Subcutaneous abdominal adipose tissue (tissue), 5 donors: ENCODE measurements around the gene DCP1A.
A peak's percentile ranks its signal among the peaks of the same experiment; 100 is the strongest.
"Not testable (repeated sequence)": the region's sequence is repeated elsewhere in the genome, so short reads cannot be mapped to it uniquely, and the experiment has no call there.

Source experiments
- H3K27ac ChIP-seq: one replicate; pipeline ENCODE4 v1.7.0; 2013; ENCODE audit warnings: low read depth, mild to moderate bottlenecking, inconsistent platforms, low read length, moderate library complexity
- H3K27me3 ChIP-seq, 5 donors: one replicate each; pipeline ENCODE4 v1.7.0; 2013; ENCODE audit warnings: low read length in 5 of 5, inconsistent platforms in 1 of 5; ENCODE audit not compliant: control insufficient read depth in 5 of 5, insufficient read depth in 4 of 5
- H3K36me3 ChIP-seq, 5 donors: one replicate each; pipeline ENCODE4 v1.7.0; 2013; ENCODE audit warnings: low read length in 5 of 5; ENCODE audit not compliant: control insufficient read depth in 5 of 5, insufficient read depth in 5 of 5
- H3K4me1 ChIP-seq, 5 donors: one replicate each; pipeline ENCODE4 v1.7.0; 2013; ENCODE audit warnings: low read length in 5 of 5, mild to moderate bottlenecking in 3 of 5, moderate library complexity in 1 of 5; ENCODE audit not compliant: control insufficient read depth in 5 of 5, insufficient read depth in 5 of 5
- H3K4me3 ChIP-seq, 5 donors: one replicate each; pipeline ENCODE4 v1.7.0; 2013; ENCODE audit warnings: low read length in 5 of 5, low read depth in 1 of 5
- H3K9ac ChIP-seq, 5 donors: one replicate each; pipeline ENCODE4 v1.7.0; 2013; ENCODE audit warnings: low read length in 5 of 5, mild to moderate bottlenecking in 4 of 5, moderate library complexity in 3 of 5
- H3K9me3 ChIP-seq, 5 donors: one replicate each; pipeline ENCODE4 v1.7.0; 2013; ENCODE audit warnings: low read length in 5 of 5; ENCODE audit not compliant: control insufficient read depth in 5 of 5
- donor health status: healthy.
- donor health status: healthy.
- donor health status: healthy.
- donor health status: healthy.
- donor health status: healthy.

The DCP1A gene

GRCh38 chr3:53274938-53275605, 72.3 kb downstream of the DCP1A start:
- H3K4me3 ChIP-seq: no peak overlapping the region
- no peaks in the 10 kb centered on the region for H3K9me3 ChIP-seq
- peaks cover under 1 to 10% (median 7%) of the 10 kb centered on the region in 5 donors for H3K4me1 ChIP-seq
- H3K27ac ChIP-seq: no peak overlapping the region
- no peak overlapping the region for H3K9ac ChIP-seq
- no peaks in the 10 kb centered on the region for H3K36me3 ChIP-seq
- H3K27me3 ChIP-seq: no peaks in the 10 kb centered on the region

DNA sequence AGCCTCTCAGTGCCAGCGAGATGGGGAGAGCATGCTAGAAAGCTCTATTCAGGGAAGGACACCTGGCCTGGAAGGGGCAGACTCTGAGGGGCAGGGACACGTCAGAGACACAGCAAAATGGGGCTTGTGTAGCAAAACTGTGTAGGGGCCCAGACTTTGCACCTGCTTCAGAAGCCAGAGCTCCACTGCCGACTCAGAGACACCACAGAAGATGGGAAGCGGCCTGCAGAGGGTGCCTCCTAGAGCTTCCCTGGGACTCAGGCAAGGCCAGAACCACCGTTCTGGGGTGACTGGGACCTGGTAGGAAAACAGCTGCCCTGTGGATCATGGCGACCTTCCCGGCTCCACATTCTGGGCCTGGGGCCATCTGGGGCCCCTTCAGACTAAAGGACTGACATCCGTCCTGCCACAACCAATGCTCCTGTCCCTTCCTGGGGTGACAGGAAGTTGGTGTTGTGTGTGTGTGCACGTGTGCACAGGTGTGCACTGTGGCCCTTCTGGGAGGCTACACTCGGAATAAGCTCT, 74.1 kb downstream of the DCP1A start:
- Histone ChIP-seq H3K27me3 (no peaks in the 10 kb centered on the region), H3K4me1 (peaks cover 2 to 19% (median 14%) of the 10 kb centered on the region in 5 donors), H3K36me3 (no peaks in the 10 kb centered on the region), H3K27ac (no peak overlapping the region), H3K4me3 (no peak overlapping the region), H3K9me3 (no peaks in the 10 kb centered on the region), H3K9ac (no peak overlapping the region)

DNA sequence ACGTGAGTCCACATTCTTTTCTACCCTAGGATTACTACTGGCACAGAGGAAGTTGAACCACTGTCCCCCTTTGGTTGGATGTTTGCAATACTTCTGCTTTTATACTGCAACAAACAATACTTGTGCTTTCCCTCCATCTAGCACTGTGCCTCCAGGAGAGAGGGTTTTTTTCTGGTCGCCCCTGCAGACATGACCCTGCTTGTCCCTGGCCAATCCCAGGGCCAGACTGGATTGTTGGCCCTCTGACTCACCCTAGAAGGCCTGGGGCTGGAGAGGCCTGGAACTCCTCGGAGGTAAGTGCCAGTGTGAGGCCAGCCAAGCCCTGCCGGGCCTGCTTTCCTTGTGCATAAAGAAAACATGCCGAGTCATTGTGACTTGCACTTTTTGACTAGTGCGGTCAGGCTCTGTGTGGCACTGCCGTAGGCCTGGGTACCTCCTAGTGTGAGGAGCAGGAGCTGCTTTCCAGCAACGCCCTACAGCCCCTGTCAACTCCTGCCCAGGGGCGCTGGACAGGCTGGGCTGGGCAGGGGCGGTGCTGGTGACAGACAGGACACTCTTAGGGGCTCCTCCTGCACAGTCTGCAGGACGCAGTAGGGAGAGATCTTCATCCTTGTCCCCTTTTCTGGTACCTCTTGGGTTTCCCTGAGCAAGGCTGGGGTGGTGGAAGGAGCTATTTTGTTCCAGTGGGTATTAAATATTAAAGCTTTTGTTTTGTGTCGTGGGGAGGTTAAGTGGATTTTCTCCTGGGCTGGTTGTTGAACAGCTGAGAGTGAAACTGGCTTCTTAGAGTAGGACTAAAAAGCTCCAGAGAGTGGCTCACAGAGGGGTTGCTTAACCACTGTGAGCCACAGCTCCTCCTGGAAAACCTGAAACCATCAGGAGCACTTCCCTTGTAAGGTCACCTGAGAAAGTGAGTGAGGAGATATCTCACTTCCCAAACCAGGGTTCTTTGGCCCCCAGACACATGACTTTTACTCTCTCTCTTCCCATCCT, 77.2 kb downstream of the DCP1A start:
- Histone ChIP-seq H3K4me1 (peaks cover 2 to 20% (median 16%) of the 10 kb centered on the region in 5 donors), H3K9me3 (no peaks in the 10 kb centered on the region), H3K9ac (peak overlapping the region; percentile 66 to 92 (median 72)), H3K27me3 (no peaks in the 10 kb centered on the region), H3K4me3 (peak overlapping the region in 2 of 5 donors; percentile 1 to 12), H3K36me3 (no peaks in the 10 kb centered on the region), H3K27ac (peak overlapping the region; percentile 98)

DNA sequence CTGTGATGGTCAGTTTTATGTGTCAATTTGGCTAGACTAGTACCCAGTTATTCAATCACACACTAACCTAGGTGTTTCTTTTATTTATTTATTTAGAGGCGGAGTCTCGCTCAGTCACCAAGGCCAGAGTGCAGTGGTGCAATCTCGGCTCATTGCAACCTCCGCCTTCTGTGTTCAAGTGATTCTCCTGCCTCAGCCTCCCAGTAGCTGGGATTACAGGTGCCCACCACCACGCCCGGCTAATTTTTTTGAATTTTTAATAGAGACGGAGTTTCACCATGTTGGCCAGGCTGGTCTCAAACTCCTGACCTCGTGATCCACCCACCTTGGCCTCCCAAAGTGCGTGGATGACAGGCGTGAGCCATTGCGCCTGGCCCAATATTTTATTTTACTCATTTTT, 78.2 kb downstream of the DCP1A start:
- H3K9me3 ChIP-seq, H3K27me3 ChIP-seq, H3K9ac ChIP-seq, H3K4me3 ChIP-seq, H3K36me3 ChIP-seq: not testable (repeated sequence)
- Histone ChIP-seq H3K4me1 (peaks cover 2 to 29% (median 20%) of the 10 kb centered on the region in 5 donors), H3K27ac (peak overlapping the region; percentile 98)

- H3K4me3 ChIP-seq: no peak overlapping the region
- no peaks in the 10 kb centered on the region for H3K36me3 ChIP-seq
- H3K4me1 ChIP-seq: peaks cover 2 to 29% (median 20%) of the 10 kb centered on the region in 5 donors
Observed at GRCh38 chr3:53267766-53268165, 79.6 kb downstream of the DCP1A start.

DNA sequence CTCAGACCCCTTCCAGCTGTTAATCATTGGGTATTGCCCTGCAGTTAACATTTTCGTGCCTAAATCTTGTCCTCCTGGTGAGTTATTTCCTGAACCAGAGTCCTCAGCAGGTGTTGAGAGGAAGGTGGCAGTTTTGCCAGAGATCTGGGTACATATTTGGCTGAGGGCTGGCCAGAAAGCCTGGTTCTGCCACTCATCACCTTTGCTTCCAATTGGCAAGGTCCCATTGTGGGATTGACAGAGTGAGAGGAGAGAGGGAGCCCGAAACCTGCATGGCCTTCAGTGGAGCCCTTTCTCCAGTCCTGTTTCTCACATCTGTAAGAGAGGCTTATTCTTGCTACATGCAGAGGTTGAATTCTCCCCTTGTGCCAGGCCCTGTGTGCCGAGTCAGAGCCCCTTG, 82.6 kb downstream of the DCP1A start:
- no peak overlapping the region for H3K4me3 ChIP-seq
- no peaks in the 10 kb centered on the region for H3K9me3 ChIP-seq
- H3K27ac ChIP-seq: peak overlapping the region; percentile 18
- peaks cover 4 to 41% (median 33%) of the 10 kb centered on the region in 5 donors for H3K4me1 ChIP-seq
- H3K36me3 ChIP-seq: no peaks in the 10 kb centered on the region
- H3K9ac ChIP-seq: no peak overlapping the region
- H3K27me3 ChIP-seq: no peaks in the 10 kb centered on the region

More at GRCh38 chr3:53267766-53268165, 79.6 kb downstream of the DCP1A start:
- Histone ChIP-seq H3K27ac (no peak overlapping the region), H3K9me3 (no peaks in the 10 kb centered on the region), H3K27me3 (no peaks in the 10 kb centered on the region), H3K9ac (no peak overlapping the region)

DNA sequence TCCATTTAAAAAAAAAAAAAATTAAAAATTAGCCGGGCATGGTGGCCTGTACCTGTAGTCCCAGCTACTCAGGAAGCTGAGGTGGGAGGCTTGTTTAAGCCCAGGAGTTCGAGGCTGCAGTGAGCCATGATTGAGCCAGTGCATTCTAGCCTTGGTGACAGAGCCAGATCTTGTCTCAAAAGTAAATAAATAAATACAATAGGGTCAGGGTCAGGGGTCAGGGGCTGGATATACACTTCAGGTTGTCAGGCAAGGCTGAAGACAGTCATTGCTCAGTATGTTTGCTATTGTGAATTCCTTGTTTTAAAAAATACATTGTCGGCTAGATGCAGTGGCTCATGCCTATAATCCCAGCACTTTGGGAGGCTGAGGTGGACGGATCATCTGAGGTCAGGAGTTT, 83.4 kb downstream of the DCP1A start:
- Histone ChIP-seq H3K27ac (no peak overlapping the region), H3K9ac (no peak overlapping the region), H3K4me1 (peaks cover 7 to 43% (median 36%) of the 10 kb centered on the region in 5 donors), H3K36me3 (no peaks in the 10 kb centered on the region), H3K4me3 (no peak overlapping the region), H3K9me3 (no peaks in the 10 kb centered on the region), H3K27me3 (no peaks in the 10 kb centered on the region)

DNA sequence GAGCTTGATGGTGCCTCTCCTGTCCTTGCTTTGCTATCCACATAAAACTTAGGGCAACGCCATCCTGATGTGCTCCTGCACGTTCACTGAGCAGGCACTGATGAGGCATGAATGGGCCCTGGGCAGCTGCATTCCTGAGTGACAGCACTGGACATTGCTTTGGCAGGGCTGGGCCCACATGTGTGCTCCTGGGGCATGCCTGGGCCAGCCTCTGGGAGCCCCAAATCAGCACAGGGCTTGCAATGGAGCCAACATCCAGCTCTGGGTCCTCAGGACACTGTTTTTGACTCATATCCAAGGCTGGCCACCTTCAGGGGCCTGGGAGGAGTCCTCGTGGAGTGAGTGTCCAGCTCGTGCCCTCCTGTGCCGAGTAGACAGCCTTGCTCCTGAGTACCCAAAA, 85.6 kb downstream of the DCP1A start:
- H3K27ac ChIP-seq: peak overlapping the region; percentile 46
- no peaks in the 10 kb centered on the region for H3K36me3 ChIP-seq
- no peaks in the 10 kb centered on the region for H3K27me3 ChIP-seq
- H3K4me1 ChIP-seq: peaks cover 7 to 43% (median 36%) of the 10 kb centered on the region in 5 donors
- peak overlapping the region in 1 of 5 donors; percentile 47 for H3K9ac ChIP-seq
- H3K4me3 ChIP-seq: no peak overlapping the region
- no peaks in the 10 kb centered on the region for H3K9me3 ChIP-seq

- Histone ChIP-seq H3K27me3 (no peaks in the 10 kb centered on the region), H3K4me1 (peaks cover 7 to 49% (median 39%) of the 10 kb centered on the region in 5 donors), H3K9me3 (no peaks in the 10 kb centered on the region), H3K9ac (no peak overlapping the region), H3K4me3 (peak overlapping the region in 1 of 5 donors; percentile 45), H3K36me3 (no peaks in the 10 kb centered on the region), H3K27ac (peak overlapping the region; percentile 50)
Observed at GRCh38 chr3:53260286-53260785, 87.0 kb downstream of the DCP1A start.
